CD14-positive monocyte (primary cell): ENCODE results near the gene GRK3. TPM values are rescaled to one million over a fixed set of nuclear protein-coding genes. Genes with fewer than 3 reads are reported as not detected.
A peak's percentile ranks its signal among the peaks of the same experiment; 100 is the strongest.
"Not testable (repeated sequence)": the region's sequence is repeated elsewhere in the genome, so short reads cannot be mapped to it uniquely, and the experiment has no call there.

Source experiments
- DNase-seq, 3 donors: peaks; one replicate each; pipeline ENCODE4 v3.0.0-alpha.2; 2011 to 2022
- H2AFZ ChIP-seq: 2 replicates; pipeline ENCODE4 v1.6.0; 2012; ENCODE audit warnings: mild to moderate bottlenecking, low read depth, low read length, inconsistent platforms; ENCODE audit not compliant: insufficient read depth, poor library complexity, severe bottlenecking
- H3K27ac ChIP-seq, 2 donors: 1 replicate in 1 of 2; 2 replicates in 1 of 2; pipeline ENCODE4 v1.5.1; 2012 to 2013; ENCODE audit warnings: low read length in 2 of 2, control low read depth in 1 of 2, inconsistent platforms in 1 of 2, low read depth in 1 of 2, mild to moderate bottlenecking in 1 of 2
- H3K27me3 ChIP-seq, 2 donors: one replicate each; pipeline versions ENCODE4 v1.6.0 to v1.6.1; 2011 to 2013; ENCODE audit warnings: low read length in 2 of 2; ENCODE audit not compliant: control insufficient read depth in 2 of 2, insufficient read depth in 2 of 2
- H3K36me3 ChIP-seq, 2 donors: replicated peaks in 1 of 2; 1 replicate in 1 of 2; 2 replicates in 1 of 2; pipeline versions ENCODE4 v1.5.1 to v1.6.1; 2012 to 2013; ENCODE audit warnings: low read length in 2 of 2, control low read depth in 1 of 2, inconsistent platforms in 1 of 2, mild to moderate bottlenecking in 1 of 2; ENCODE audit not compliant: insufficient read depth in 2 of 2, control insufficient read depth in 1 of 2
- H3K4me1 ChIP-seq, 2 donors: 1 replicate in 1 of 2; 2 replicates in 1 of 2; pipeline versions ENCODE4 v1.5.1 to v1.6.1; 2012 to 2013; ENCODE audit warnings: low read length in 2 of 2, control low read depth in 1 of 2, inconsistent platforms in 1 of 2, mild to moderate bottlenecking in 1 of 2, moderate library complexity in 1 of 2; ENCODE audit not compliant: insufficient read depth in 2 of 2, control insufficient read depth in 1 of 2
- H3K4me2 ChIP-seq: replicated peaks from 2 replicates; pipeline ENCODE3; 2012; ENCODE audit warnings: low read length, moderate library complexity, mild to moderate bottlenecking; ENCODE audit not compliant: poor library complexity, severe bottlenecking; ENCODE audit errors: extremely low read depth
- H3K4me3 ChIP-seq, 3 experiments: fragments of 200-600 bp in 1 of 3; sonication (generic) in 1 of 3; replicated peaks in 1 of 3; 1 replicate in 2 of 3; 2 replicates in 1 of 3; pipeline ENCODE4 v1.5.1; 2011 to 2013; ENCODE audit warnings: low read length in 3 of 3, mild to moderate bottlenecking in 3 of 3, control low read depth in 2 of 3, low read depth in 2 of 3, inconsistent platforms in 1 of 3, moderate library complexity in 1 of 3
- H3K79me2 ChIP-seq: 2 replicates; pipeline ENCODE4 v1.6.0; 2012; ENCODE audit warnings: mild to moderate bottlenecking, control low read depth, inconsistent platforms, low read length, moderate library complexity; ENCODE audit not compliant: insufficient read depth
- H3K9ac ChIP-seq: 2 replicates; pipeline ENCODE4 v1.6.0; 2017; ENCODE audit warnings: low read length, mild to moderate bottlenecking; ENCODE audit not compliant: insufficient read depth, poor library complexity, severe bottlenecking
- H3K9me3 ChIP-seq, 2 donors: replicated peaks in 1 of 2; 1 replicate in 1 of 2; 2 replicates in 1 of 2; pipeline versions ENCODE4 v1.5.1 to v1.6.1; 2012 to 2013; ENCODE audit warnings: low read length in 2 of 2, control low read depth in 1 of 2; ENCODE audit not compliant: control insufficient read depth in 1 of 2, insufficient read depth in 1 of 2
- H4K20me1 ChIP-seq: 2 replicates; pipeline ENCODE4 v1.6.0; 2012; ENCODE audit warnings: mild to moderate bottlenecking, low read length, control low read depth, moderate library complexity; ENCODE audit not compliant: insufficient read depth
- H3K27ac Mint-ChIP-seq, 7 donors: one replicate each; pipeline ENCODE4 v1.8.0; 2020; ENCODE audit warnings: mild to moderate bottlenecking in 7 of 7, mixed read lengths in 7 of 7, moderate library complexity in 6 of 7, inconsistent platforms in 2 of 7
- H3K27me3 Mint-ChIP-seq, 3 donors: one replicate each; pipeline ENCODE4 v1.8.0; 2021 to 2022; ENCODE audit warnings: low read depth in 3 of 3, mild to moderate bottlenecking in 3 of 3, mixed read lengths in 3 of 3, moderate library complexity in 3 of 3, inconsistent platforms in 1 of 3
- H3K36me3 Mint-ChIP-seq, 2 donors: one replicate each; pipeline ENCODE4 v1.8.0; 2020; ENCODE audit warnings: mixed read lengths in 2 of 2, inconsistent platforms in 1 of 2, mild to moderate bottlenecking in 1 of 2
- H3K4me1 Mint-ChIP-seq: one replicate; pipeline ENCODE4 v1.8.0; 2020; ENCODE audit warnings: mild to moderate bottlenecking, mixed read lengths
- H3K4me3 Mint-ChIP-seq, 2 donors: one replicate each; pipeline ENCODE4 v1.8.0; 2020; ENCODE audit warnings: mild to moderate bottlenecking in 2 of 2, mixed read lengths in 2 of 2, moderate library complexity in 1 of 2
- H3K9me3 Mint-ChIP-seq, 7 donors: one replicate each; pipeline ENCODE4 v1.8.0; 2020 to 2022; ENCODE audit warnings: mixed read lengths in 7 of 7, mild to moderate bottlenecking in 6 of 7, moderate library complexity in 6 of 7, inconsistent platforms in 2 of 7
- WGBS: methylation state at CpG from one replicate; pipeline ENCODE4 v1.1.5; 2013; ENCODE audit warnings: missing lambda C conversion rate; ENCODE audit not compliant: insufficient coverage; 5-methylcytosine and 5-hydroxymethylcytosine counted together
- intact Hi-C, 2 donors: fragments of 100-400 bp; cut with micrococcal nuclease; formaldehyde crosslinking; loops; one replicate each; pipeline versions ENCODE4 v1.15.0 to v1.15.1; 2023
- polyA plus RNA-seq, 3 donors: library from polyadenylated mRNA; depleted of rRNA in 1 of 3; unstranded in 2 of 3; stranded (reverse) in 1 of 3; fragments of 300-500 nt in 2 of 3; fragments of >200 nt in 1 of 3; fragmentation: Illumina TruSeq in 2 of 3; gene quantifications; 1 replicate in 2 of 3; 2 replicates in 1 of 3; pipeline ENCODE4 v1.2.3, GENCODE V29; 2012 to 2021
- TF ChIP-seq, protein P1 (sequence below): fragments of 200-600 bp; IDR thresholded peaks from one replicate; pipeline ENCODE4 v1.8.0; 2022; ENCODE audit warnings: antibody characterized with exemption, mild to moderate bottlenecking

Gene GRK3
- polyA plus RNA-seq, 3 donors, result 8.3 to 33.3 (median 9.6) TPM

- Histone ChIP-seq H4K20me1 (peaks cover 84% of the 10 kb centered on the region), H3K4me3 (no peak overlapping the region), H3K27me3 (no peaks in the 10 kb centered on the region), H3K27ac (no peak overlapping the region), H3K4me2 (no peak overlapping the region), H3K9ac (no peak overlapping the region), H3K9me3 (no peaks in the 10 kb centered on the region), H2AFZ (no peak overlapping the region), H3K4me1 (no peaks in the 10 kb centered on the region), H3K79me2 (no peaks in the 10 kb centered on the region), H3K36me3 (peaks cover 82 to 95% of the 10 kb centered on the region in 2 donors)
- TF ChIP-seq, protein P1, sequence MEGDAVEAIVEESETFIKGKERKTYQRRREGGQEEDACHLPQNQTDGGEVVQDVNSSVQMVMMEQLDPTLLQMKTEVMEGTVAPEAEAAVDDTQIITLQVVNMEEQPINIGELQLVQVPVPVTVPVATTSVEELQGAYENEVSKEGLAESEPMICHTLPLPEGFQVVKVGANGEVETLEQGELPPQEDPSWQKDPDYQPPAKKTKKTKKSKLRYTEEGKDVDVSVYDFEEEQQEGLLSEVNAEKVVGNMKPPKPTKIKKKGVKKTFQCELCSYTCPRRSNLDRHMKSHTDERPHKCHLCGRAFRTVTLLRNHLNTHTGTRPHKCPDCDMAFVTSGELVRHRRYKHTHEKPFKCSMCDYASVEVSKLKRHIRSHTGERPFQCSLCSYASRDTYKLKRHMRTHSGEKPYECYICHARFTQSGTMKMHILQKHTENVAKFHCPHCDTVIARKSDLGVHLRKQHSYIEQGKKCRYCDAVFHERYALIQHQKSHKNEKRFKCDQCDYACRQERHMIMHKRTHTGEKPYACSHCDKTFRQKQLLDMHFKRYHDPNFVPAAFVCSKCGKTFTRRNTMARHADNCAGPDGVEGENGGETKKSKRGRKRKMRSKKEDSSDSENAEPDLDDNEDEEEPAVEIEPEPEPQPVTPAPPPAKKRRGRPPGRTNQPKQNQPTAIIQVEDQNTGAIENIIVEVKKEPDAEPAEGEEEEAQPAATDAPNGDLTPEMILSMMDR, result no peak
- peaks cover 80 to 91% of the 10 kb centered on the region in 2 donors for H3K36me3 Mint-ChIP-seq
- intact Hi-C loops, result loop anchor here (10.0 kb wide), 1 partner anchor 241 kb away; no protein-coding TSS in a partner anchor
- no peaks in the 10 kb centered on the region for H3K4me1 Mint-ChIP-seq
- H3K4me3 Mint-ChIP-seq, result no peak overlapping the region
- no peak for DNase-seq
- peak overlapping the region in 1 of 7 donors; percentile 63 for H3K27ac Mint-ChIP-seq
- H3K9me3 Mint-ChIP-seq, result no peaks in the 10 kb centered on the region
- WGBS, result no CpG with 5 or more reads among the region's 5 CpGs
- no peaks in the 10 kb centered on the region for H3K27me3 Mint-ChIP-seq
Observed at GRCh38 chr22:25706197-25706596, 141.7 kb downstream of the GRK3 start.

GRCh38 chr22:25708430-25708829 is 144.0 kb downstream of the GRK3 start:
- not testable (repeated sequence) for H3K4me2 ChIP-seq, DNase-seq, H3K9ac ChIP-seq, H3K27me3 Mint-ChIP-seq, H3K4me3 ChIP-seq, H3K4me1 ChIP-seq, H3K4me1 Mint-ChIP-seq, H3K9me3 Mint-ChIP-seq, H2AFZ ChIP-seq, H3K4me3 Mint-ChIP-seq, H3K79me2 ChIP-seq, H3K27me3 ChIP-seq, H3K9me3 ChIP-seq, H3K27ac ChIP-seq
- intact Hi-C loops, result loop anchor here (10.0 kb wide), 1 partner anchor 244 kb away; no protein-coding TSS in a partner anchor
- H3K36me3 Mint-ChIP-seq, result peaks cover 86 to 97% of the 10 kb centered on the region in 2 donors
- peaks cover 88 to 95% of the 10 kb centered on the region in 2 donors for H3K36me3 ChIP-seq
- peak overlapping the region in 3 of 7 donors; percentile 42 to 48 (median 45) for H3K27ac Mint-ChIP-seq
- 100% methylated on average over 1 of the region's 6 CpGs for WGBS
- peaks cover 83% of the 10 kb centered on the region for H4K20me1 ChIP-seq
